OCI-LY1 (cell line): ENCODE data around the gene KRT8.

Experiments
- H2AFZ ChIP-seq: fragments of 200-600 bp; sonication (generic), shearing (Covaris generic); 2 replicates; pipeline ENCODE4 v1.6.0; 2014; ENCODE audit warnings: antibody characterized with exemption, mild to moderate bottlenecking, low read length
- H3F3A ChIP-seq: fragments of 200-600 bp; sonication (generic), shearing (Covaris generic); 2 replicates; pipeline ENCODE4 v1.6.0; 2014; ENCODE audit warnings: mild to moderate bottlenecking, antibody characterized with exemption, low read length, moderate library complexity; ENCODE audit not compliant: insufficient read depth
- H3K27ac ChIP-seq: fragments of 200-600 bp; sonication (generic); 2 replicates; pipeline ENCODE4 v1.5.1; 2014; ENCODE audit warnings: low read length, mixed run types, mild to moderate bottlenecking, low read depth; ENCODE audit not compliant: poor library complexity, severe bottlenecking
- H3K27me3 ChIP-seq: fragments of 200-600 bp; sonication (generic); 2 replicates; pipeline ENCODE4 v1.6.0; 2014; ENCODE audit warnings: antibody characterized with exemption, mild to moderate bottlenecking, low read length, moderate library complexity; ENCODE audit not compliant: insufficient read depth
- H3K36me3 ChIP-seq: fragments of 200-600 bp; sonication (generic); 2 replicates; pipeline ENCODE4 v1.6.1; 2014; ENCODE audit warnings: mild to moderate bottlenecking, antibody characterized with exemption, low read length, moderate library complexity, mixed read lengths; ENCODE audit not compliant: insufficient read depth
- H3K4me1 ChIP-seq: fragments of 200-600 bp; sonication (generic); 2 replicates; pipeline ENCODE4 v1.5.1; 2014; ENCODE audit warnings: mild to moderate bottlenecking, low read length, moderate library complexity; ENCODE audit not compliant: insufficient read depth, severe bottlenecking
- H3K4me2 ChIP-seq: fragments of 200-600 bp; sonication (generic), shearing (Covaris generic); 2 replicates; pipeline ENCODE4 v1.6.1; 2014; ENCODE audit warnings: low read length
- H3K4me3 ChIP-seq: fragments of 200-600 bp; sonication (generic); 2 replicates; pipeline ENCODE4 v1.5.1; 2014; ENCODE audit warnings: low read length, low read depth, mild to moderate bottlenecking, mixed read lengths; ENCODE audit not compliant: poor library complexity, severe bottlenecking
- H3K79me2 ChIP-seq: fragments of 200-600 bp; shearing (Covaris generic); 2 replicates; pipeline ENCODE4 v1.6.1; 2016; ENCODE audit warnings: mixed run types, low read length, mixed read lengths; ENCODE audit not compliant: insufficient read depth
- H3K9ac ChIP-seq: fragments of 200-600 bp; sonication (generic), shearing (Covaris generic); 2 replicates; pipeline ENCODE4 v1.6.1; 2014; ENCODE audit warnings: mild to moderate bottlenecking, low read length, mixed read lengths
- H3K9me2 ChIP-seq: fragments of 200-600 bp; sonication (generic), shearing (Covaris generic); 2 replicates; pipeline ENCODE4 v1.6.1; 2014; ENCODE audit warnings: low read depth, mild to moderate bottlenecking, low read length, mixed read lengths
- H3K9me3 ChIP-seq: fragments of 200-600 bp; shearing (Covaris generic); 2 replicates; pipeline ENCODE4 v1.6.1; 2014; ENCODE audit warnings: low read length, mixed read lengths
- H4K20me1 ChIP-seq: fragments of 200-600 bp; sonication (generic), shearing (Covaris generic); 2 replicates; pipeline ENCODE4 v1.6.0; 2016; ENCODE audit warnings: mild to moderate bottlenecking, low read length; ENCODE audit not compliant: insufficient read depth
- EZH2 ChIP-seq: fragments of 200-600 bp; sonication (generic), shearing (Covaris generic); IDR thresholded peaks from 2 replicates; pipeline ENCODE4 v1.8.0; 2017; ENCODE audit warnings: borderline replicate concordance, mixed run types, mild to moderate bottlenecking, antibody characterized with exemption, low read length, moderate library complexity, mixed read lengths
- TF ChIP-seq, protein P1 (sequence below): fragments of 200-600 bp; sonication (generic), shearing (Covaris generic); IDR thresholded peaks from 2 replicates; pipeline ENCODE4 v1.5.1; 2017; ENCODE audit warnings: mild to moderate bottlenecking, antibody characterized with exemption, low read length, moderate library complexity, mixed read lengths

KRT8 gene

GRCh38 chr12:52896190-52897100 lies 8.4 kb downstream of the KRT8 start:
- H3K4me1 ChIP-seq = no peaks in the 10 kb centered on the region
- H4K20me1 ChIP-seq = no peaks in the 10 kb centered on the region
- no peaks in the 10 kb centered on the region for H3F3A ChIP-seq
- H3K36me3 ChIP-seq = no peaks in the 10 kb centered on the region
- no peak for TF ChIP-seq EZH2
- TF ChIP-seq, protein P1, sequence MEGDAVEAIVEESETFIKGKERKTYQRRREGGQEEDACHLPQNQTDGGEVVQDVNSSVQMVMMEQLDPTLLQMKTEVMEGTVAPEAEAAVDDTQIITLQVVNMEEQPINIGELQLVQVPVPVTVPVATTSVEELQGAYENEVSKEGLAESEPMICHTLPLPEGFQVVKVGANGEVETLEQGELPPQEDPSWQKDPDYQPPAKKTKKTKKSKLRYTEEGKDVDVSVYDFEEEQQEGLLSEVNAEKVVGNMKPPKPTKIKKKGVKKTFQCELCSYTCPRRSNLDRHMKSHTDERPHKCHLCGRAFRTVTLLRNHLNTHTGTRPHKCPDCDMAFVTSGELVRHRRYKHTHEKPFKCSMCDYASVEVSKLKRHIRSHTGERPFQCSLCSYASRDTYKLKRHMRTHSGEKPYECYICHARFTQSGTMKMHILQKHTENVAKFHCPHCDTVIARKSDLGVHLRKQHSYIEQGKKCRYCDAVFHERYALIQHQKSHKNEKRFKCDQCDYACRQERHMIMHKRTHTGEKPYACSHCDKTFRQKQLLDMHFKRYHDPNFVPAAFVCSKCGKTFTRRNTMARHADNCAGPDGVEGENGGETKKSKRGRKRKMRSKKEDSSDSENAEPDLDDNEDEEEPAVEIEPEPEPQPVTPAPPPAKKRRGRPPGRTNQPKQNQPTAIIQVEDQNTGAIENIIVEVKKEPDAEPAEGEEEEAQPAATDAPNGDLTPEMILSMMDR = no peak
- no peak overlapping the region for H3K9ac ChIP-seq
- H3K27ac ChIP-seq = no peak overlapping the region
- no peaks in the 10 kb centered on the region for H3K9me3 ChIP-seq
- H2AFZ ChIP-seq = no peak overlapping the region
- H3K9me2 ChIP-seq = no peaks in the 10 kb centered on the region
- H3K4me3 ChIP-seq = no peak overlapping the region
- no peak overlapping the region for H3K4me2 ChIP-seq
- H3K79me2 ChIP-seq = no peaks in the 10 kb centered on the region
- no peaks in the 10 kb centered on the region for H3K27me3 ChIP-seq

GRCh38 chr12:52895726-52896189 lies 9.1 kb downstream of the KRT8 start:
- Histone ChIP-seq H3K36me3 (no peaks in the 10 kb centered on the region), H3K79me2 (no peaks in the 10 kb centered on the region), H4K20me1 (no peaks in the 10 kb centered on the region), H2AFZ (no peak overlapping the region), H3K9ac (no peak overlapping the region), H3K27ac (no peak overlapping the region), H3K4me2 (no peak overlapping the region), H3K27me3 (no peaks in the 10 kb centered on the region), H3K9me3 (no peaks in the 10 kb centered on the region), H3K4me3 (no peak overlapping the region), H3F3A (no peaks in the 10 kb centered on the region), H3K9me2 (no peaks in the 10 kb centered on the region), H3K4me1 (no peaks in the 10 kb centered on the region)
- no peak for TF ChIP-seq EZH2
- TF ChIP-seq, protein P1 = no peak

GRCh38 chr12:52892974-52893373 lies 11.9 kb downstream of the KRT8 start:
- Histone ChIP-seq H3K36me3 (no peaks in the 10 kb centered on the region), H2AFZ (no peak overlapping the region), H3K4me1 (no peaks in the 10 kb centered on the region), H3K4me3 (no peak overlapping the region), H4K20me1 (no peaks in the 10 kb centered on the region), H3F3A (no peaks in the 10 kb centered on the region), H3K9me2 (no peaks in the 10 kb centered on the region), H3K4me2 (no peak overlapping the region), H3K27ac (no peak overlapping the region), H3K79me2 (no peaks in the 10 kb centered on the region), H3K9me3 (no peaks in the 10 kb centered on the region), H3K9ac (no peak overlapping the region), H3K27me3 (no peaks in the 10 kb centered on the region)
- no peak for TF ChIP-seq EZH2
- TF ChIP-seq, protein P1 = no peak
